Stimulated activated CD8-positive, alpha-beta memory T cell treated with anti-CD3 and anti-CD28 coated beads, Interleukin-12 subunit alpha, Interleukin-12 subunit beta, amount 100 ng/mL, for 1 hour (primary cell): ENCODE results near the gene AMPD3.

Experiments
- DNase-seq: peaks from one replicate; pipeline ENCODE4 v3.0.0-alpha.2; 2020; ENCODE audit warnings: low read depth

Gene AMPD3

GRCh38 chr11:10461276-10461790, 6.3 kb downstream of the AMPD3 start:
- DNase-seq: no peak

- no peak for DNase-seq
These were observed 7.8 kb downstream of the AMPD3 start for GRCh38 chr11:10462746-10463300.

- DNase-seq: no peak
These were observed 18.3 kb downstream of the AMPD3 start for GRCh38 chr11:10473371-10473770.

GRCh38 chr11:10474551-10474950, 19.5 kb downstream of the AMPD3 start:
- DNase-seq: no peak

GRCh38 chr11:10476342-10476741, 21.3 kb downstream of the AMPD3 start:
- no peak for DNase-seq

GRCh38 chr11:10476927-10477689, 22.0 kb downstream of the AMPD3 start:
- DNase-seq: no peak

- no peak for DNase-seq
These were observed 22.6 kb downstream of the AMPD3 start for GRCh38 chr11:10477690-10478046.

GRCh38 chr11:10478066-10478465, 23.0 kb downstream of the AMPD3 start:
- no peak for DNase-seq

GRCh38 chr11:10478574-10479550, 23.8 kb downstream of the AMPD3 start:
- no peak for DNase-seq

- no peak for DNase-seq
These were observed 25.0 kb downstream of the AMPD3 start for GRCh38 chr11:10480026-10480425.

- DNase-seq: no peak
These were observed 25.7 kb downstream of the AMPD3 start for GRCh38 chr11:10480760-10481159.

GRCh38 chr11:10481560-10482349, 26.7 kb downstream of the AMPD3 start:
- DNase-seq: no peak

GRCh38 chr11:10483174-10483573, 28.1 kb downstream of the AMPD3 start:
- DNase-seq: no peak

- no peak for DNase-seq
These were observed 28.5 kb downstream of the AMPD3 start for GRCh38 chr11:10483584-10483983.

- no peak for DNase-seq
These were observed 29.6 kb downstream of the AMPD3 start for GRCh38 chr11:10484461-10485180.

GRCh38 chr11:10485646-10486045, 30.6 kb downstream of the AMPD3 start:
- DNase-seq: no peak

- DNase-seq: no peak
These were observed 31.2 kb downstream of the AMPD3 start for GRCh38 chr11:10486161-10486840.

GRCh38 chr11:10487002-10487647, 32.1 kb downstream of the AMPD3 start:
- no peak for DNase-seq

- DNase-seq: no peak
These were observed 33.3 kb downstream of the AMPD3 start for GRCh38 chr11:10488121-10488933.
